Gastroesophageal sphincter (tissue), 3 donors: ENCODE results near the gene SULT4A1.

Source experiments
- CTCF ChIP-seq, 4 experiments: fragments of 200-600 bp in 2 of 4; fragments of 450-650 bp in 2 of 4; sonication (generic) in 1 of 4; IDR thresholded peaks; one replicate each; pipeline ENCODE4 v1.5.1; 2017 to 2019; ENCODE audit warnings: antibody characterized with exemption in 4 of 4, mild to moderate bottlenecking in 2 of 4, moderate library complexity in 2 of 4
- EP300 ChIP-seq: sonication (generic); formaldehyde crosslinking; IDR thresholded peaks from one replicate; pipeline ENCODE4 v1.6.1; 2017; ENCODE audit warnings: antibody characterized with exemption, mild to moderate bottlenecking
- POLR2A ChIP-seq, 2 donors: fragments of 450-650 bp; IDR thresholded peaks; one replicate each; pipeline ENCODE4 v1.6.1; 2017; ENCODE audit warnings: antibody characterized with exemption in 2 of 2, mild to moderate bottlenecking in 2 of 2, moderate library complexity in 1 of 2
- POLR2AphosphoS5 ChIP-seq: sonication (generic); formaldehyde crosslinking; IDR thresholded peaks from one replicate; pipeline ENCODE4 v1.6.1; 2017; ENCODE audit warnings: antibody characterized with exemption

GRCh38 chr22:43854121-43854785 is 8.1 kb downstream of the SULT4A1 start:
- no peak for TF ChIP-seq EP300
- no peak for TF ChIP-seq CTCF (IDR thresholded peaks at IDR 0.05)
- no peak for TF ChIP-seq POLR2AphosphoS5
- TF ChIP-seq POLR2A (IDR thresholded peaks at IDR 0.05), result no peak
